Measurements from ENCODE around the gene PEX14. TPM values are rescaled to one million over a fixed set of nuclear protein-coding genes. Genes with fewer than 3 reads are reported as not detected.

Gene PEX14
- total RNA-seq, 1 experiment from 2014 or later, result 36.0 TPM

DNA sequence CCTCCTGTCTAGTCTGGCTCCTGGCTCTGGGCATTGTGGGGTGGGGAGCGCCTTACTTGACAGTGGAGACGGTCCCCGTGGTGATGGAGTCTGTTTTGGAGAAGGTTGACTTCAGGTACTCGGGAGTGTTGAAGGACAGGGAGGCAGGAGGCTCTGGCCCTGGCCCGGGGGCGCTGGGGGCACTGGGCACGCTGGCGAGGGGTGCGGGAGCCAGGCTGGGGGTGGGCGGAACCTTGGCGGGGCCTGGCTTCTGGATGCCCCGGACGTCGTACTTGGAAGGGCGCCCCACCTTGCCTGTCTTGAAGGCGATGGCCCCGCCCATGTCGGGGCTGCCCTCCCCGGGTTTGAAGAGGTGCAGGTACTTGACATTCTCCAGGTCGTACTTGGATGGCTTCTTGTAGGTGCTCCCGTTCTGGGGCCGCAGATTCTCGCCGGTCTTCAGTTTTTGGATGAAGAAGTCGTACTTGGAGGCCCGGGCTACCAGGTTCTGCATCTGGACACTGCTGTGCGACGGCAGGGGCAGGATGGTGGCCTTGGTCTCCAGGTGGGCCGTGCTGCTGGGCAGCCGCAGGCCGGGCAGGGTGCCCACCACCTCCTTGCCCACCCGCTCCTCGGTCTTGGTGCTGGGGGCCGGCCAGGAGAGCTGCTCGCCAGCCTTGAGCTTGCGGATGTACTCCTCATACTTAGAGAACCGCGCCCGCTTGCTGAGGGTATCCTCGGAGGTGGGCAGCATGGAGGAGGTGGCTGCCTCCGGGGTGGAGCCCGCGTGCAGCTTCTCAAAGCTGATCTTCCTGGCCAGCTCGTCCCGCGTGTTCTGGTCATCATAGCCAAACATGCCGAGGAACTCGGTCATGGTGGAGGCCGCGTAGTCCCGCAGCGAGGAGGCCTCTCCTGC is 185.1 kb downstream of the PEX14 start:
- no peak overlapping the region for H3K27ac ChIP-seq (ENCODE audit: low read length)
- ATAC-seq, result no peak
- H3K27me3 ChIP-seq (ENCODE audit: control insufficient read depth, insufficient read depth, low read length), result no peaks in the 10 kb centered on the region
- TF ChIP-seq CTCF (IDR thresholded peaks at IDR 0.05) (no peak), SIN3A (IDR thresholded peaks at IDR 0.05; ENCODE audit: borderline replicate concordance, insufficient read depth, low read depth, low read length) (no peak), TCF7L2 (IDR thresholded peaks at IDR 0.05; ENCODE audit: low read depth, low read length) (no peak)
- TF ChIP-seq, protein P1, sequence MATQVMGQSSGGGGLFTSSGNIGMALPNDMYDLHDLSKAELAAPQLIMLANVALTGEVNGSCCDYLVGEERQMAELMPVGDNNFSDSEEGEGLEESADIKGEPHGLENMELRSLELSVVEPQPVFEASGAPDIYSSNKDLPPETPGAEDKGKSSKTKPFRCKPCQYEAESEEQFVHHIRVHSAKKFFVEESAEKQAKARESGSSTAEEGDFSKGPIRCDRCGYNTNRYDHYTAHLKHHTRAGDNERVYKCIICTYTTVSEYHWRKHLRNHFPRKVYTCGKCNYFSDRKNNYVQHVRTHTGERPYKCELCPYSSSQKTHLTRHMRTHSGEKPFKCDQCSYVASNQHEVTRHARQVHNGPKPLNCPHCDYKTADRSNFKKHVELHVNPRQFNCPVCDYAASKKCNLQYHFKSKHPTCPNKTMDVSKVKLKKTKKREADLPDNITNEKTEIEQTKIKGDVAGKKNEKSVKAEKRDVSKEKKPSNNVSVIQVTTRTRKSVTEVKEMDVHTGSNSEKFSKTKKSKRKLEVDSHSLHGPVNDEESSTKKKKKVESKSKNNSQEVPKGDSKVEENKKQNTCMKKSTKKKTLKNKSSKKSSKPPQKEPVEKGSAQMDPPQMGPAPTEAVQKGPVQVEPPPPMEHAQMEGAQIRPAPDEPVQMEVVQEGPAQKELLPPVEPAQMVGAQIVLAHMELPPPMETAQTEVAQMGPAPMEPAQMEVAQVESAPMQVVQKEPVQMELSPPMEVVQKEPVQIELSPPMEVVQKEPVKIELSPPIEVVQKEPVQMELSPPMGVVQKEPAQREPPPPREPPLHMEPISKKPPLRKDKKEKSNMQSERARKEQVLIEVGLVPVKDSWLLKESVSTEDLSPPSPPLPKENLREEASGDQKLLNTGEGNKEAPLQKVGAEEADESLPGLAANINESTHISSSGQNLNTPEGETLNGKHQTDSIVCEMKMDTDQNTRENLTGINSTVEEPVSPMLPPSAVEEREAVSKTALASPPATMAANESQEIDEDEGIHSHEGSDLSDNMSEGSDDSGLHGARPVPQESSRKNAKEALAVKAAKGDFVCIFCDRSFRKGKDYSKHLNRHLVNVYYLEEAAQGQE (IDR thresholded peaks at IDR 0.05; ENCODE audit: insufficient read depth in 1 of 2, low read depth in 2 of 2, low read length in 1 of 2), result no peak
- no peaks in the 10 kb centered on the region for H3K36me3 ChIP-seq (ENCODE audit: control insufficient read depth, insufficient read depth, low read length)
- no peak for DNase-seq (ENCODE audit: low read depth, low spot score)
- no peaks in the 10 kb centered on the region for H3K9me3 ChIP-seq (ENCODE audit: control insufficient read depth, insufficient read depth, low read depth, low read length)
- in situ Hi-C loops (cut with HindIII; ENCODE audit: low pct_unique_long_range_greater_than_20kb, low sequenced_read_pairs), result no loop called here
- intact Hi-C loops (cut with micrococcal nuclease; ENCODE audit: unreplicated experiment), result no loop called here
- ChIA-PET POLR2A (no interaction called here), CTCF (no interaction called here)
- H3K4me3 ChIP-seq (ENCODE audit: low read depth in 2 of 2, low read length in 2 of 2), result no peak overlapping the region
- no peaks in the 10 kb centered on the region for H3K4me1 ChIP-seq (ENCODE audit: control insufficient read depth, insufficient read depth, low read length)
- no TSS peak for BruUV-seq (replicated peaks)

DNA sequence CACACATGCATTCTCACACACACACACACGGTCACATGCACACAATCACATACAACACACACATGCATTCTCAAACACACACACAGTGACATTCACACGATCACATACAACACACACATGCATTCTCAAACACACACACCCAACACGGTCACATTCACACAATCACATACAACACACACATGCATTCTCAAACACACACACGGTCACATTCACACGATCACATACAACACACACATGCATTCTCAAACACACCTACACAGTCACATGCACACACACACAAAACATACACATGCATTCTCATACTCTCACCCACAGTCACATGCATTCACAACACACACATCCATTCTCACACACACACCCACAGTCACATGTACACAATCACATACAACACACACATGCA is 186.7 kb downstream of the PEX14 start:
- intact Hi-C loops (cut with micrococcal nuclease; ENCODE audit: unreplicated experiment), result no loop called here
- TF ChIP-seq, protein P1 (IDR thresholded peaks at IDR 0.05; ENCODE audit: insufficient read depth in 1 of 2, low read depth in 2 of 2, low read length in 1 of 2), result no peak
- TF ChIP-seq CTCF (IDR thresholded peaks at IDR 0.05) (no peak), TCF7L2 (IDR thresholded peaks at IDR 0.05; ENCODE audit: low read depth, low read length) (no peak)
- in situ Hi-C loops (cut with HindIII; ENCODE audit: low pct_unique_long_range_greater_than_20kb, low sequenced_read_pairs), result no loop called here

More for the DNA sequence above, 186.7 kb downstream of the PEX14 start:
- Histone ChIP-seq H3K4me3 (ENCODE audit: low read depth in 2 of 2, low read length in 2 of 2) (no peak overlapping the region), H3K9me3 (ENCODE audit: control insufficient read depth, insufficient read depth, low read depth, low read length) (no peaks in the 10 kb centered on the region), H3K36me3 (ENCODE audit: control insufficient read depth, insufficient read depth, low read length) (no peaks in the 10 kb centered on the region), H3K4me1 (ENCODE audit: control insufficient read depth, insufficient read depth, low read length) (no peaks in the 10 kb centered on the region), H3K27ac (ENCODE audit: low read length) (no peak overlapping the region), H3K27me3 (ENCODE audit: control insufficient read depth, insufficient read depth, low read length) (no peaks in the 10 kb centered on the region)
- BruUV-seq (replicated peaks), result no TSS peak
- no peak for ATAC-seq
- no peak for DNase-seq (ENCODE audit: low read depth, low spot score)
- ChIA-PET CTCF (no interaction called here), POLR2A (no interaction called here)

Data from Panc1 (cell line).